GM12891 (cell line): ENCODE data around the gene STAT4.

Source experiments
- PAX5 ChIP-seq: IDR thresholded peaks from 2 replicates; pipeline ENCODE4 v1.6.1; 2011; ENCODE audit warnings: low read length, moderate library complexity, mild to moderate bottlenecking; ENCODE audit not compliant: insufficient read depth, severe bottlenecking
- POLR2A ChIP-seq: IDR thresholded peaks from 2 replicates; pipeline ENCODE4 v1.6.1; 2011; ENCODE audit warnings: low read depth, low read length, control low read depth
- POLR2AphosphoS5 ChIP-seq: IDR thresholded peaks from 2 replicates; pipeline ENCODE4 v1.6.1; 2011; ENCODE audit warnings: low read depth, low read length, control low read depth
- TAF1 ChIP-seq: IDR thresholded peaks from 2 replicates; pipeline ENCODE4 v1.6.1; 2011; ENCODE audit warnings: low read depth, low read length, control low read depth

GRCh38 chr2:191171286-191171685 is 20.5 kb upstream of the STAT4 start:
- TF ChIP-seq TAF1 (no peak), POLR2AphosphoS5 (no peak), POLR2A (no peak), PAX5 (no peak)
